ENCODE data around the gene ATMIN.

- no peak for TF ChIP-seq GATA2 (IDR thresholded peaks at IDR 0.05; ENCODE audit: low read depth, low read length)
- no peak for TF ChIP-seq GATA3 (IDR thresholded peaks at IDR 0.05; ENCODE audit: low read depth, low read length)
Observed at GRCh38 chr16:80993834-80994233, 41.8 kb upstream of the ATMIN start.
